HepG2 (cell line): ENCODE measurements around the gene PPP1R3C. TPM values are rescaled to one million over a fixed set of nuclear protein-coding genes. Genes with fewer than 3 reads are reported as not detected.

Experiments
- GFI1 ChIP-seq: sonication (generic); formaldehyde crosslinking; IDR thresholded peaks from 2 replicates; pipeline ENCODE4 v1.5.0; 2020; ENCODE audit warnings: missing genetic modification reagents, mild to moderate bottlenecking, borderline replicate concordance
- HHEX ChIP-seq: IDR thresholded peaks from 2 replicates; pipeline ENCODE4 v1.6.1; 2016; ENCODE audit warnings: control low read depth
- HNRNPH1 ChIP-seq: fragments of 200-400 bp; formaldehyde crosslinking; optimal IDR thresholded peaks from 2 replicates; pipeline ENCODE3; 2017; ENCODE audit warnings: mild to moderate bottlenecking, low read depth, low read length
- KDM3A ChIP-seq: IDR thresholded peaks from 2 replicates; pipeline ENCODE4 v1.6.1; 2018; ENCODE audit warnings: low read depth, missing compliant biosample characterization
- REL ChIP-seq: sonication (generic); formaldehyde crosslinking; conservative IDR thresholded peaks from 2 replicates; pipeline ENCODE4 v1.8.0; 2022; ENCODE audit warnings: mild to moderate bottlenecking, missing genetic modification reagents, moderate library complexity
- RXRA ChIP-seq: sonication (generic); formaldehyde crosslinking; IDR thresholded peaks from 2 replicates; pipeline ENCODE4 v1.5.1; 2020; ENCODE audit warnings: missing genetic modification reagents
- SNAPC2 ChIP-seq: sonication (generic); formaldehyde crosslinking; IDR thresholded peaks from 2 replicates; pipeline ENCODE4 v1.8.1; 2022; ENCODE audit warnings: mild to moderate bottlenecking, missing genetic modification reagents
- ZFY ChIP-seq: sonication (generic); formaldehyde crosslinking; IDR thresholded peaks from 2 replicates; pipeline ENCODE4 v1.4.0; 2020; ENCODE audit warnings: missing genetic modification reagents
- ZNF235 ChIP-seq: sonication (generic); formaldehyde crosslinking; IDR thresholded peaks from 2 replicates; pipeline ENCODE4 v1.8.1; 2023; ENCODE audit warnings: mild to moderate bottlenecking, missing genetic modification reagents, borderline replicate concordance
- ZNF446 ChIP-seq: sonication (generic); formaldehyde crosslinking; IDR thresholded peaks from 2 replicates; pipeline ENCODE4 v1.5.0; 2020; ENCODE audit warnings: mild to moderate bottlenecking, missing genetic modification reagents
- ZNF747 ChIP-seq: sonication (generic); formaldehyde crosslinking; IDR thresholded peaks from 2 replicates; pipeline ENCODE4 v1.8.1; 2023; ENCODE audit warnings: missing genetic modification reagents, mild to moderate bottlenecking, borderline replicate concordance
- polyA plus RNA-seq, 8 experiments: library from polyadenylated mRNA; depleted of rRNA in 3 of 8; stranded (reverse) in 7 of 8; unstranded in 1 of 8; fragments of >200 nt; fragmentation: Illumina TruSeq in 4 of 8; extraction: Trizol in 4 of 8; gene quantifications; 2 replicates each; pipeline versions ENCODE4 v1.2.1 to v1.2.3, GENCODE V29; 2011 to 2016; ENCODE audit warnings: low read depth in 4 of 8, missing spikeins in 1 of 8, mixed read lengths in 1 of 8; ENCODE audit not compliant: insufficient read depth in 1 of 8
- total RNA-seq, 5 experiments: library from RNA; depleted of rRNA; stranded (reverse); fragments of >200 nt; fragmentation: Illumina TruSeq; extraction: Trizol; gene quantifications; 2 replicates each; pipeline ENCODE4 v1.2.3, GENCODE V29; 2016; ENCODE audit warnings: low read depth in 1 of 5
- TF ChIP-seq, protein P1 (sequence below), 2 experiments: sonication (generic) in 1 of 2; formaldehyde crosslinking in 1 of 2; IDR thresholded peaks; 2 replicates each; pipeline versions ENCODE4 v1.6.1 to v1.9.0; 2014 to 2022; ENCODE audit warnings: antibody characterized with exemption in 1 of 2, borderline replicate concordance in 1 of 2, inconsistent platforms in 1 of 2, low read depth in 1 of 2, missing genetic modification reagents in 1 of 2
- TF ChIP-seq, protein P2 (sequence below): sonication (generic); formaldehyde crosslinking; IDR thresholded peaks from 2 replicates; pipeline ENCODE4 v1.4.0; 2020; ENCODE audit warnings: missing genetic modification reagents, low read depth, mild to moderate bottlenecking, borderline replicate concordance
- TF ChIP-seq, protein P3 (sequence below): sonication (generic); formaldehyde crosslinking; IDR thresholded peaks from 2 replicates; pipeline ENCODE4 v1.4.0; 2020; ENCODE audit warnings: mild to moderate bottlenecking, missing genetic modification reagents
- TF ChIP-seq, protein P4 (sequence below): sonication (generic); formaldehyde crosslinking; IDR thresholded peaks from 2 replicates; pipeline ENCODE4 v1.4.0; 2020; ENCODE audit warnings: mild to moderate bottlenecking, missing genetic modification reagents
- TF ChIP-seq, protein P5 (sequence below): sonication (generic); formaldehyde crosslinking; IDR thresholded peaks from 2 replicates; pipeline ENCODE4 v1.4.0; 2020; ENCODE audit warnings: missing genetic modification reagents

The PPP1R3C gene
- total and polyA plus RNA-seq, 2 of the 13 experiments (the other 11 are each of a cell fraction or from before 2014, with no cell fraction given): 13.3 to 14.8 TPM

DNA sequence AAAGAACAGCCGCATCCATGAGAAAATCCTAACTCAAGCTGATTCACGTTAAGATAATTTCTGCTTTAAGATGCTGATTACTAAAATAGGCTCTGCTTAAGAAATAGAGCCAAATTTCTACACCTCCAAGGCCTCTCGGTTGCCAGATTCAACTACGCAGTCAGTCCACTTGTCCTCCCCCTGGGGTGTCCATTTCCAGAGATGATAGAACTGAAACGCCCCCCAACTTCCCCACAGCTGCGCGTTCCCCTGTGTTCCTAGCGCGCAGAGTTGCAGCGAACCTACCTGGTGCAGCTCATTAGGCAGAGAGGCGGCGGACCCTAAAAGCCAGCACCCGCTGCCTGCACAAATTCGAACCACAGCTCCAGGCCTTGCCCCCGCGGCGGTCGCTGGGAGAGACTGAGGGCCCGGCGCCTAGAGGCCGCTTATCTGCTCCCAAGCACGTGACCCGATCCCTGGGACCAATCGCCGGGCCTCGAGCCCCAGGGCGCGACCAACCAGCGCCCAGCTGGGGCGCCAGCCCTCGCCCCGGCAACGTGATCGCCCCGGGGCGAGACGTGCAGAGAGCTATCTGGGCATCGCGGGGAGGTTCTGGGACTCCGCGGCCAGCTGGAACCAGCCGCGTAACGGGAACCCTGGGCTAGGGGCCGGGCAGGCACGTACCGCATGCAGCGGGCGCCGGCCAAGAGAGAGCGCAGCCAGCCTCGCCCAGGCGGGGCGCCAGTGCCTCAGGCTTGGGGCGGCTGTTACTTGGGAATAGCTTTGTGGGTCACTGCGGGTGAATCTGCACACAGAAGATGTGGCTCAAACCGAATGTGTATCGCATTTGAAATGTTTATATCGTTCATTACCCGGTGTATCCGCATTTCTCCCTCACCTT is at the start of gene PPP1R3C (continued):
- TF ChIP-seq, protein P1, sequence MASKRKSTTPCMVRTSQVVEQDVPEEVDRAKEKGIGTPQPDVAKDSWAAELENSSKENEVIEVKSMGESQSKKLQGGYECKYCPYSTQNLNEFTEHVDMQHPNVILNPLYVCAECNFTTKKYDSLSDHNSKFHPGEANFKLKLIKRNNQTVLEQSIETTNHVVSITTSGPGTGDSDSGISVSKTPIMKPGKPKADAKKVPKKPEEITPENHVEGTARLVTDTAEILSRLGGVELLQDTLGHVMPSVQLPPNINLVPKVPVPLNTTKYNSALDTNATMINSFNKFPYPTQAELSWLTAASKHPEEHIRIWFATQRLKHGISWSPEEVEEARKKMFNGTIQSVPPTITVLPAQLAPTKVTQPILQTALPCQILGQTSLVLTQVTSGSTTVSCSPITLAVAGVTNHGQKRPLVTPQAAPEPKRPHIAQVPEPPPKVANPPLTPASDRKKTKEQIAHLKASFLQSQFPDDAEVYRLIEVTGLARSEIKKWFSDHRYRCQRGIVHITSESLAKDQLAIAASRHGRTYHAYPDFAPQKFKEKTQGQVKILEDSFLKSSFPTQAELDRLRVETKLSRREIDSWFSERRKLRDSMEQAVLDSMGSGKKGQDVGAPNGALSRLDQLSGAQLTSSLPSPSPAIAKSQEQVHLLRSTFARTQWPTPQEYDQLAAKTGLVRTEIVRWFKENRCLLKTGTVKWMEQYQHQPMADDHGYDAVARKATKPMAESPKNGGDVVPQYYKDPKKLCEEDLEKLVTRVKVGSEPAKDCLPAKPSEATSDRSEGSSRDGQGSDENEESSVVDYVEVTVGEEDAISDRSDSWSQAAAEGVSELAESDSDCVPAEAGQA (IDR thresholded peaks at IDR 0.05; ENCODE audit: low read depth): no peak
- TF ChIP-seq, protein P1 (CRISPR knock-in tag; IDR thresholded peaks at IDR 0.05; ENCODE audit: borderline replicate concordance): peak; percentile 96
- TF ChIP-seq GFI1 (CRISPR knock-in tag) (peak; percentile 83; the same call in 1 of the 2 replicates), SNAPC2 (CRISPR knock-in tag) (peak; percentile 95), RXRA (peak; percentile 89), HHEX (no peak), REL (CRISPR knock-in tag) (peak; percentile 97; the same call in 1 of the 2 replicates), ZNF235 (CRISPR knock-in tag) (peak; percentile 43; the same call in 1 of the 2 replicates), HNRNPH1 (no peak), ZNF747 (CRISPR knock-in tag) (peak; percentile 98; the same call in 1 of the 2 replicates), ZFY (CRISPR knock-in tag) (peak; percentile 85), ZNF446 (CRISPR knock-in tag) (peak; percentile 97; the same call in 1 of the 2 replicates), KDM3A (CRISPR knock-in tag) (peak; percentile 98; the same call in 1 of the 2 replicates)
- TF ChIP-seq, protein P2, sequence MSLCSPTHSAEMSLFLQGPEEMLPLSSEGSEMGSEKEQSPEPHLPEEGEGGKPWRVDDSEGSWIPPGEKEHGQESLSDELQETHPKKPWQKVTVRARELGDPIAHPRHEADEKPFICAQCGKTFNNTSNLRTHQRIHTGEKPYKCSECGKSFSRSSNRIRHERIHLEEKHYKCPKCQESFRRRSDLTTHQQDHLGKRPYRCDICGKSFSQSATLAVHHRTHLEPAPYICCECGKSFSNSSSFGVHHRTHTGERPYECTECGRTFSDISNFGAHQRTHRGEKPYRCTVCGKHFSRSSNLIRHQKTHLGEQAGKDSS (CRISPR knock-in tag): 0 out of 2 replicates have a peak, but pooled peaks have one; percentile 94
- TF ChIP-seq, protein P3, sequence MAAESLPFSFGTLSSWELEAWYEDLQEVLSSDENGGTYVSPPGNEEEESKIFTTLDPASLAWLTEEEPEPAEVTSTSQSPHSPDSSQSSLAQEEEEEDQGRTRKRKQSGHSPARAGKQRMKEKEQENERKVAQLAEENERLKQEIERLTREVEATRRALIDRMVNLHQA: no peak
- TF ChIP-seq, protein P4, sequence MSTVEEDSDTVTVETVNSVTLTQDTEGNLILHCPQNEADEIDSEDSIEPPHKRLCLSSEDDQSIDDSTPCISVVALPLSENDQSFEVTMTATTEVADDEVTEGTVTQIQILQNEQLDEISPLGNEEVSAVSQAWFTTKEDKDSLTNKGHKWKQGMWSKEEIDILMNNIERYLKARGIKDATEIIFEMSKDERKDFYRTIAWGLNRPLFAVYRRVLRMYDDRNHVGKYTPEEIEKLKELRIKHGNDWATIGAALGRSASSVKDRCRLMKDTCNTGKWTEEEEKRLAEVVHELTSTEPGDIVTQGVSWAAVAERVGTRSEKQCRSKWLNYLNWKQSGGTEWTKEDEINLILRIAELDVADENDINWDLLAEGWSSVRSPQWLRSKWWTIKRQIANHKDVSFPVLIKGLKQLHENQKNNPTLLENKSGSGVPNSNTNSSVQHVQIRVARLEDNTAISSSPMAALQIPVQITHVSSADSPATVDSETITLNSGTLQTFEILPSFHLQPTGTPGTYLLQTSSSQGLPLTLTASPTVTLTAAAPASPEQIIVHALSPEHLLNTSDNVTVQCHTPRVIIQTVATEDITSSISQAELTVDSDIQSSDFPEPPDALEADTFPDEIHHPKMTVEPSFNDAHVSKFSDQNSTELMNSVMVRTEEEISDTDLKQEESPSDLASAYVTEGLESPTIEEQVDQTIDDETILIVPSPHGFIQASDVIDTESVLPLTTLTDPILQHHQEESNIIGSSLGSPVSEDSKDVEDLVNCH (CRISPR knock-in tag): 0 out of 2 replicates have a peak, but pooled peaks have one; percentile 56
- TF ChIP-seq, protein P5, sequence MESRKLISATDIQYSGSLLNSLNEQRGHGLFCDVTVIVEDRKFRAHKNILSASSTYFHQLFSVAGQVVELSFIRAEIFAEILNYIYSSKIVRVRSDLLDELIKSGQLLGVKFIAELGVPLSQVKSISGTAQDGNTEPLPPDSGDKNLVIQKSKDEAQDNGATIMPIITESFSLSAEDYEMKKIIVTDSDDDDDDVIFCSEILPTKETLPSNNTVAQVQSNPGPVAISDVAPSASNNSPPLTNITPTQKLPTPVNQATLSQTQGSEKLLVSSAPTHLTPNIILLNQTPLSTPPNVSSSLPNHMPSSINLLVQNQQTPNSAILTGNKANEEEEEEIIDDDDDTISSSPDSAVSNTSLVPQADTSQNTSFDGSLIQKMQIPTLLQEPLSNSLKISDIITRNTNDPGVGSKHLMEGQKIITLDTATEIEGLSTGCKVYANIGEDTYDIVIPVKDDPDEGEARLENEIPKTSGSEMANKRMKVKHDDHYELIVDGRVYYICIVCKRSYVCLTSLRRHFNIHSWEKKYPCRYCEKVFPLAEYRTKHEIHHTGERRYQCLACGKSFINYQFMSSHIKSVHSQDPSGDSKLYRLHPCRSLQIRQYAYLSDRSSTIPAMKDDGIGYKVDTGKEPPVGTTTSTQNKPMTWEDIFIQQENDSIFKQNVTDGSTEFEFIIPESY: no peak
